Thyroid gland (tissue), 4 donors: Measurements from ENCODE around the gene GATB. TPM values are rescaled to one million over a fixed set of nuclear protein-coding genes. Genes with fewer than 3 reads are reported as not detected.

Experiments used
- DNase-seq, 2 donors: peaks; one replicate each; pipeline ENCODE4 v3.0.0-alpha.2; 2019
- H3K27ac ChIP-seq, 3 donors: fragments of 200-600 bp; sonication (generic); 1 replicate in 2 of 3; 2 replicates in 1 of 3; pipeline ENCODE4 v1.5.1; 2016 to 2019; ENCODE audit warnings: mild to moderate bottlenecking in 1 of 3, moderate library complexity in 1 of 3
- H3K27me3 ChIP-seq: fragments of 200-600 bp; sonication (generic); one replicate; pipeline ENCODE4 v1.5.1; 2019
- H3K36me3 ChIP-seq, 2 donors: fragments of 200-600 bp; sonication (generic); one replicate each; pipeline ENCODE4 v1.5.1; 2016 to 2019
- H3K4me1 ChIP-seq, 2 donors: fragments of 200-600 bp; sonication (generic); one replicate each; pipeline ENCODE4 v1.5.1; 2017 to 2019
- H3K4me3 ChIP-seq, 3 donors: fragments of 200-600 bp; sonication (generic); replicated peaks in 1 of 3; 1 replicate in 2 of 3; 2 replicates in 1 of 3; pipeline ENCODE4 v1.5.1; 2016; ENCODE audit warnings: mild to moderate bottlenecking in 1 of 3
- H3K9me3 ChIP-seq: fragments of 200-600 bp; sonication (generic); one replicate; pipeline ENCODE4 v1.5.1; 2017
- CTCF ChIP-seq, 6 experiments: fragments of 200-600 bp in 3 of 6; fragments of 450-650 bp in 3 of 6; sonication (generic) in 3 of 6; IDR thresholded peaks; one replicate each; pipeline ENCODE4 v1.5.1; 2016 to 2019; ENCODE audit warnings: antibody characterized with exemption in 6 of 6, mild to moderate bottlenecking in 2 of 6, inconsistent platforms in 1 of 6, moderate library complexity in 1 of 6
- POLR2A ChIP-seq, 2 donors: fragments of 450-650 bp; IDR thresholded peaks; one replicate each; pipeline ENCODE4 v1.6.1; 2017; ENCODE audit warnings: antibody characterized with exemption in 2 of 2, mild to moderate bottlenecking in 2 of 2, moderate library complexity in 1 of 2
- WGBS, 2 donors: methylation state at CpG; one replicate each; pipeline ENCODE4 v1.1.5; 2017; 5-methylcytosine and 5-hydroxymethylcytosine counted together
- intact Hi-C: fragments of 100-400 bp; cut with DNase I; formaldehyde crosslinking; loops from one replicate; pipeline ENCODE4 v1.15.1; 2023
- total RNA-seq, 4 donors: library from RNA; depleted of rRNA; stranded (reverse); fragments of >200 nt; gene quantifications; one replicate each; pipeline ENCODE4 v1.2.3, GENCODE V29; 2016

Gene GATB
- total RNA-seq, 4 donors from 2014 or later = 10.9 to 32.5 (median 22.9) TPM

GRCh38 chr4:151788021-151788420 lies 27.2 kb upstream of the GATB start:
- H3K9me3 ChIP-seq = no peaks in the 10 kb centered on the region
- intact Hi-C loops = no loop called here
- H3K4me3 ChIP-seq = no peak overlapping the region
- no peak overlapping the region for H3K27ac ChIP-seq
- H3K27me3 ChIP-seq = no peaks in the 10 kb centered on the region
- H3K4me1 ChIP-seq = no peaks in the 10 kb centered on the region
- no peak for DNase-seq
- H3K36me3 ChIP-seq = no peaks in the 10 kb centered on the region
- TF ChIP-seq CTCF (IDR thresholded peaks at IDR 0.05) = no peak
- no peak for TF ChIP-seq POLR2A (IDR thresholded peaks at IDR 0.05)

GRCh38 chr4:151786158-151786495 lies 25.3 kb upstream of the GATB start:
- intact Hi-C loops = no loop called here
- no peak for DNase-seq
- no peak overlapping the region for H3K27ac ChIP-seq

GRCh38 chr4:151785484-151786157 lies 24.8 kb upstream of the GATB start:
- WGBS, 2 donors = 79 to 82% methylated on average over 5 of the region's 5 CpGs
- Histone ChIP-seq H3K27ac (no peak overlapping the region), H3K4me1 (no peaks in the 10 kb centered on the region), H3K27me3 (no peaks in the 10 kb centered on the region), H3K4me3 (no peak overlapping the region), H3K9me3 (no peaks in the 10 kb centered on the region), H3K36me3 (no peaks in the 10 kb centered on the region)
- intact Hi-C loops = no loop called here
- DNase-seq = no peak
- TF ChIP-seq POLR2A (IDR thresholded peaks at IDR 0.05) (no peak), CTCF (IDR thresholded peaks at IDR 0.05) (no peak)

More at GRCh38 chr4:151786158-151786495, 25.3 kb upstream of the GATB start:
- Histone ChIP-seq H3K9me3 (no peaks in the 10 kb centered on the region), H3K4me3 (no peak overlapping the region), H3K36me3 (no peaks in the 10 kb centered on the region), H3K4me1 (no peaks in the 10 kb centered on the region), H3K27me3 (no peaks in the 10 kb centered on the region)
- WGBS, 2 donors = 90 to 93% methylated on average over 2 of the region's 2 CpGs
- TF ChIP-seq POLR2A (IDR thresholded peaks at IDR 0.05) = no peak
- TF ChIP-seq CTCF (IDR thresholded peaks at IDR 0.05) = no peak

DNA sequence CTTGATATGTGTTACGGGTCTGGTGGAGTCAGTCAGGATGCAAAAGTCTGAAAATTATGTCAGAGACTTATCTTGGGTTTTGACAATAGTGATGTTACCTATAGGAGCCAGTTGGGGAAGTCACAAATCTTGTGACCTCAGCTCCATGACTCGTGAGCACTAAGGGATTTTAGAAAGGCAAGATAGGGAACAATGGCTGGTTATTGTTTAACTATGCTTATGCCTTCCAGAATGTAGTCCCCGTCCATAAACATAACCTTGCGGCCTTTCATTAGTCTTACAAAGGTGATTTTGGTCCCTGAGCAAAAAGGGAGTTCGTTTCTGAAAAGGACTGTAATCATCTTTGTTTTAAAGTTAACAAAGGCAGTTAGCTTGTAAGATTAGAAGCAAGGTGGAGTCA lies 23.9 kb upstream of the GATB start:
- no peaks in the 10 kb centered on the region for H3K9me3 ChIP-seq
- no peak overlapping the region for H3K27ac ChIP-seq
- no peaks in the 10 kb centered on the region for H3K27me3 ChIP-seq
- intact Hi-C loops = no loop called here
- DNase-seq = no peak
- H3K36me3 ChIP-seq = no peaks in the 10 kb centered on the region
- no peak overlapping the region for H3K4me3 ChIP-seq
- 76 to 78% methylated on average over 5 of the region's 5 CpGs for WGBS, 2 donors
- H3K4me1 ChIP-seq = no peaks in the 10 kb centered on the region
- no peak for TF ChIP-seq CTCF (IDR thresholded peaks at IDR 0.05)
- TF ChIP-seq POLR2A (IDR thresholded peaks at IDR 0.05) = no peak

DNA sequence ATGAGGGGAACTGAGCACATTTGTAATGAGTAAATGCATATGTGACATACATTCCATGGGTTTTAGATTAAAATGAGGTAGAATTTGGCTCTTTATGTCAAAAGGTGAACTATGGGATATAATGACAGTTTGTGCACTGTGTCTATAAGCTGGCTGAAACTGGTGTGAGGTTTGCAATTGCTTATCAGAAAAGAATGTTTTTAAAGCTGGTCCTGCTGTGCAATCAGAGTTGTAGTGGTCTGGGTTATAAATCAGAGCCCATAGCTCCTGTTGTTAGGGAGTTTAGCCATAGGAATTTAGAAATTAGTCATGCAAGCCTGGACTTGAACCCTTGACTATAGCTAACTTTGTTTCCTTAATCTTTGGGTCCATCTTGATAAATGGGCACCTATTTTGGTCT lies 23.1 kb upstream of the GATB start:
- H3K27ac ChIP-seq = no peak overlapping the region
- no peak for DNase-seq
- no peak for TF ChIP-seq CTCF (IDR thresholded peaks at IDR 0.05)
- TF ChIP-seq POLR2A (IDR thresholded peaks at IDR 0.05) = no peak
- no peaks in the 10 kb centered on the region for H3K36me3 ChIP-seq
- intact Hi-C loops = no loop called here
- no peaks in the 10 kb centered on the region for H3K4me1 ChIP-seq
- no peaks in the 10 kb centered on the region for H3K27me3 ChIP-seq
- H3K9me3 ChIP-seq = no peaks in the 10 kb centered on the region
- no peak overlapping the region for H3K4me3 ChIP-seq
